Dendritic cell treated with granulocyte-macrophage colony-stimulating factor and Interleukin-4, amounts not matched to agents 40 ng/mL and 50 ng/mL, for 4 days (primary cell): Measurements from ENCODE around the gene TK1.
A peak's percentile ranks its signal among the peaks of the same experiment; 100 is the strongest.

Source experiments
- H3K27ac Mint-ChIP-seq: one replicate; pipeline ENCODE4 v1.8.0; 2022; ENCODE audit warnings: mild to moderate bottlenecking, mixed read lengths
- H3K27me3 Mint-ChIP-seq: one replicate; pipeline ENCODE4 v1.8.0; 2022; ENCODE audit warnings: mild to moderate bottlenecking, mixed read lengths
- H3K36me3 Mint-ChIP-seq: one replicate; pipeline ENCODE4 v1.8.0; 2022; ENCODE audit warnings: low read depth, mixed read lengths
- H3K4me1 Mint-ChIP-seq: one replicate; pipeline ENCODE4 v1.8.0; 2022; ENCODE audit warnings: low read depth, mixed read lengths
- H3K4me3 Mint-ChIP-seq: one replicate; pipeline ENCODE4 v1.8.0; 2022; ENCODE audit warnings: mild to moderate bottlenecking, moderate library complexity, mixed read lengths
- H3K9me3 Mint-ChIP-seq: one replicate; pipeline ENCODE4 v1.8.0; 2022; ENCODE audit warnings: mixed read lengths
- intact Hi-C: fragments of 100-400 bp; cut with micrococcal nuclease; formaldehyde crosslinking; loops from one replicate; pipeline ENCODE4 v1.15.0; 2022

Gene TK1

DNA sequence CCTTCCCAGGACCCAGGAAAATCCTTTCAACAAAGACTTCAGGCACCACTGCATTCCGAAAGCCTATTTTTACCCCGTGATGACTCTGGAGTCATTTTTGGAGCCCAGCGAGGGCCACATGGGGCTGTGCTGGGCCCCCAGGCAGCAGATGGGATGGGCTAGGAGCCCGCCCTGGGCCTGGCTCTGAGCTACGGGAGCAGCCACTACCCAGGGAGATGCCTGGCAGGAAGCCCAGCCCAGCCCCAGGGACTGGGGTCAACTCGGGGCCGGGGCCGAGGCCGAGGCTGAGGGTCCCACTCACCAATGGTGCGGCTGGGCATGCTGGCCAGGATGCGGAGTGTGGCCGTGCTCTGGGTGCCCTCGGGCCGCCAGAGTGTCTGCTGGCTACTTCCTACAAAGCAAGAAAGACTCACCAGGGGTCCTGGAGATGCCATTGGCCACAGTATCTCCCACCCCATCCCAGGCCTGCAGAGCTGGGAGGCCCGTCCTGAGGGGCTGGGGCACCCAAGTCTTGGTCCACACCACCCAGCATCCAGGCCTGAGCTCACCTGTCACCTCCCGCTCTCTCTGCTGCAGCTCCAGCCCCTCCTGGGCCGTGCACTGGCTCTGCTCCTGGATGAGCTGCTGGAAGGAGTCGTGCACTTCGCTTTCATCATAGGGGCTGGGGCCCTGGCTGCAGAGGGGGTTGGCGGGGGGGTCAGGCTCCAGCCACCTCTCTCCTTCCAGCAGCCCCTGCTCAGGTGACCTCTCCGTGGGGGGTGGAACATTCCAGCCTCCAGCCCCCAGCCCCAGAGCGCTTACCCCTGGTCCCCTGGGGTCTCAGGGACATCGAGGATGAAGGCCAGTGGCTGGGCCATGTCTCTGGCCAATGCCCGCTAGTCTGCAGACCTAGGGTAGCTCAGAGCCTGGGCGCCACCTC lies 60.6 kb downstream of the TK1 start:
- Mint-ChIP-seq H3K9me3 (no peaks in the 10 kb centered on the region), H3K4me3 (peak overlapping the region; percentile 93), H3K4me1 (peaks cover 94% of the 10 kb centered on the region), H3K36me3 (peaks cover 83% of the 10 kb centered on the region), H3K27me3 (no peaks in the 10 kb centered on the region), H3K27ac (peak overlapping the region; percentile 93)
- intact Hi-C loops: loop anchor here (2.0 to 5.0 kb wide), 2 partner anchors 13 to 61 kb away; partner anchors contain the start of genes AFMID and TK1

DNA sequence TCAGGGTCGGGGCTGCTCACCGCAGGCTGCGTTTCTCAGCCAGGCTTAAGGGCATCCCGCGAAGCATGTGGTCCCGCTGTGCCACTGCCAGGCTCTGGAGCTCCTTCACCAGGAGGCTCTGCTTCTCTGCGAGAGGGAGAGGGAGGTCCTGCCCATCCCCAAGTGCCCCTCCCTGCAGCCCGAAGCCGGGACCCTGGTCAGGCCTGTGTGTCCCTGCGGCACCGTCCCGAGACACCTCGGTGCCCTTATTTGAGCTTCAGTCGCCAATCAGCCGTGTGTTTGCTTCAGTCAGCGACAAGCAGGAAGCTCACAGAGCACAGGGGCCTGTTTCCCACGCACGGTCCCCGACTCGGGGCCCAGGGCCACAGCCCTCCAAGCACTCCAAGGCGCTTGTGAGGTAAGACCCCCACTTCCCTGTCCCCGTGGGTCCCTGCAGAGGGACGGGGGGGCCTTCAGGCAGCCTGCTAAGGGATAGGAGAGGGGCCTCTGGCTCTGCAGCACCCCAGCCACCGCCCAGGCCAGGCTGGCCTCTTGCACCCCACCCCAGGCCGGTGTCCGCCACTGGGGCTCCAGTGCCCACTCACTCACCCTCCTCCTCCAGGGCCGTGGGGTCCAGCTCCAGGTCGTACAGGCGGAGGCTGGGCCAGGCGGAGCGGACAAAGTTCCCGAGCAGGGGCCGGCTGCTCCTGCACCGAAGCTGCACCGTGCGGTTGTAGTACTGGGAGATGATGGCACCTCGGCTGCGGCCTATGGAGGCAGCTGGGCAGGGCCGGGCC lies 61.5 kb downstream of the TK1 start:
- H3K4me1 Mint-ChIP-seq: peaks cover 93% of the 10 kb centered on the region
- H3K36me3 Mint-ChIP-seq: peaks cover 85% of the 10 kb centered on the region
- H3K4me3 Mint-ChIP-seq: peak overlapping the region; percentile 59
- H3K27me3 Mint-ChIP-seq: no peaks in the 10 kb centered on the region
- no peaks in the 10 kb centered on the region for H3K9me3 Mint-ChIP-seq
- peak overlapping the region; percentile 82 for H3K27ac Mint-ChIP-seq
- intact Hi-C loops: loop anchor here (5.0 kb wide), 1 partner anchor 62 kb away; the partner anchor contains the start of genes AFMID and TK1

DNA sequence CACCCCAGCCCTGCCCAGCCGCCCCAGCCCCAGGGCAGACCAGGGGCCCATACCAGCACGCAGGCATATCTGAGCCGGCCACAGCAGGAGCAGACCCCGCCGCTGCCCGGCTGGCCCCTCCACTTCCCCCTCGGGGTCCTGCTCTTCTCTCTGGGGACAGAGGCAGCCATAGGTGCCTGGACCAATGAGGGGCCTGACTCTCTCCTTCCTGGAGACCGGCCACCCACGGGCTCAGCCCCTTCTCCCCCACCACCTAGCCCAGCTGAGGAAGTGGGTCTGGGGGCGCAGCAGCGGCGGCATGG lies 62.1 kb downstream of the TK1 start:
- Mint-ChIP-seq H3K4me3 (peak overlapping the region; percentile 59), H3K27me3 (no peaks in the 10 kb centered on the region), H3K36me3 (peaks cover 89% of the 10 kb centered on the region), H3K27ac (peak overlapping the region; percentile 82), H3K9me3 (no peaks in the 10 kb centered on the region), H3K4me1 (peaks cover 89% of the 10 kb centered on the region)
- intact Hi-C loops: loop anchor here (5.0 kb wide), 1 partner anchor 63 kb away; the partner anchor contains the start of genes AFMID and TK1
